Endothelial cell (in vitro differentiated cells): ENCODE measurements around the gene CLPTM1. TPM values are rescaled to one million over a fixed set of nuclear protein-coding genes. Genes with fewer than 3 reads are reported as not detected.

ENCODE experiments used
- DNase-seq: peaks from one replicate; pipeline ENCODE4 v3.0.0; 2021; ENCODE audit warnings: low spot score
- H3K27ac Mint-ChIP-seq: one replicate; pipeline ENCODE4 v1.8.0; 2021; ENCODE audit warnings: mixed read lengths, inconsistent platforms; ENCODE audit not compliant: unreplicated experiment
- H3K27me3 Mint-ChIP-seq: one replicate; pipeline ENCODE4 v1.8.0; 2021; ENCODE audit warnings: mild to moderate bottlenecking, moderate library complexity, mixed read lengths, inconsistent platforms; ENCODE audit not compliant: unreplicated experiment
- H3K36me3 Mint-ChIP-seq: one replicate; pipeline ENCODE4 v1.8.0; 2021; ENCODE audit warnings: mild to moderate bottlenecking, low read depth, mixed read lengths, inconsistent platforms; ENCODE audit not compliant: unreplicated experiment
- H3K4me1 Mint-ChIP-seq: one replicate; pipeline ENCODE4 v1.8.0; 2021; ENCODE audit warnings: mild to moderate bottlenecking, mixed read lengths, inconsistent platforms; ENCODE audit not compliant: unreplicated experiment
- H3K4me3 Mint-ChIP-seq: one replicate; pipeline ENCODE4 v1.8.0; 2021; ENCODE audit warnings: mild to moderate bottlenecking, mixed read lengths, inconsistent platforms; ENCODE audit not compliant: unreplicated experiment
- H3K9me3 Mint-ChIP-seq: one replicate; pipeline ENCODE4 v1.8.0; 2021; ENCODE audit warnings: mixed read lengths, inconsistent platforms; ENCODE audit not compliant: unreplicated experiment
- total RNA-seq: library from RNA; stranded (reverse); fragmentation: NEBNext Ultra II Directional; extraction: Animal tissue kit (Norgen Biotek cat#: 25700); gene quantifications from one replicate; pipeline ENCODE4 v1.2.1, GENCODE V29; 2021; ENCODE audit not compliant: unreplicated experiment
- TF ChIP-seq, protein P1 (sequence below): fragments of 200-600 bp; sonication (generic); IDR thresholded peaks from one replicate; pipeline ENCODE4 v1.5.0; 2021; ENCODE audit warnings: antibody characterized with exemption; ENCODE audit not compliant: unreplicated experiment

CLPTM1 gene
- total RNA-seq, 1 donor from 2014 or later, result 144 TPM

DNA sequence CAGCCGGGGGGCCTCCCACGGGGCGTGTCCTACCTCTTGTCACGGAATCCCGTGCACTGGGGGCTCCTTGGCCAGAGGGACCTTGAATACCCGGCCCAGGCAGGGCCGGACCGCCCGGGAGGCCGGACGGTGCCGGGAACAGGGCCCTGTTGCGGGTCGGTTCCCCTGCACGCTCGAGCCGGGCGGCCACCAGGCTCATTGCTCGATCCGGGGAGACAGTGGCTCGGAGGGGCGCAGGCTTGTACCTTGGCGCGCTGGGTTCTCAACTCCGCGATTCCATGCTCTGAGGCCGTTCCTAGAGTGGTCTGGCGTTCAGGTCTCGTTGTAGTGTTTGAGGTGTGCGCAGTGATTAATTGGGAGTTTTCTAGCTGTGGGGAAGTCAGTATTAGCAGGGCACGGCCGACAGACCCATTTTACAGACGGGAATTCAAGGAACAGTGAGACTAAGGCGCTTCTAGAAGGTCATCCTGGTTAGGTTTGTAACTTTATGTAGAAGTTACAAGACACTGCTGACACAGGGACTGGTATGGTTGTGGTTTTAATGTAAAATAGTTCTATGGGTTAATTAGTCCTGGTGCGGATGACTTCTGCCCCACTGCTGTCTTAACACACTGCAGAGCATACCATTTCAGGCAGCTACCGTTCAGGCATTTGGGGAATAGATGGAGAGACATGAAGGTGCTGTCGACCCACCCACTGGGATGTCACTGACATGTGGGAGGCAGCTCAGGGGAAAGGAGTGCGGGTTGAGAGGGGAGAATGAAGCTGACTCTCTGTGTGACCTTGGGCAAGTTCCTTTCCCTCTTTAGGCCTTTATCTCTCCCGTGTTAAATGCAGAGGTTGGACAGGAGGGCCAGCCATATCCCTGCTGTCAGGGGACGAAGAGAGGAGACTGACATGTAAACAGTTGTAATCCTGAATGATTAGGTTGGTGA lies 592 bp downstream of the CLPTM1 start:
- Mint-ChIP-seq H3K36me3 (peaks cover 19% of the 10 kb centered on the region), H3K4me3 (peak overlapping the region; percentile 97)
- TF ChIP-seq, protein P1, sequence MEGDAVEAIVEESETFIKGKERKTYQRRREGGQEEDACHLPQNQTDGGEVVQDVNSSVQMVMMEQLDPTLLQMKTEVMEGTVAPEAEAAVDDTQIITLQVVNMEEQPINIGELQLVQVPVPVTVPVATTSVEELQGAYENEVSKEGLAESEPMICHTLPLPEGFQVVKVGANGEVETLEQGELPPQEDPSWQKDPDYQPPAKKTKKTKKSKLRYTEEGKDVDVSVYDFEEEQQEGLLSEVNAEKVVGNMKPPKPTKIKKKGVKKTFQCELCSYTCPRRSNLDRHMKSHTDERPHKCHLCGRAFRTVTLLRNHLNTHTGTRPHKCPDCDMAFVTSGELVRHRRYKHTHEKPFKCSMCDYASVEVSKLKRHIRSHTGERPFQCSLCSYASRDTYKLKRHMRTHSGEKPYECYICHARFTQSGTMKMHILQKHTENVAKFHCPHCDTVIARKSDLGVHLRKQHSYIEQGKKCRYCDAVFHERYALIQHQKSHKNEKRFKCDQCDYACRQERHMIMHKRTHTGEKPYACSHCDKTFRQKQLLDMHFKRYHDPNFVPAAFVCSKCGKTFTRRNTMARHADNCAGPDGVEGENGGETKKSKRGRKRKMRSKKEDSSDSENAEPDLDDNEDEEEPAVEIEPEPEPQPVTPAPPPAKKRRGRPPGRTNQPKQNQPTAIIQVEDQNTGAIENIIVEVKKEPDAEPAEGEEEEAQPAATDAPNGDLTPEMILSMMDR, result no peak

DNA sequence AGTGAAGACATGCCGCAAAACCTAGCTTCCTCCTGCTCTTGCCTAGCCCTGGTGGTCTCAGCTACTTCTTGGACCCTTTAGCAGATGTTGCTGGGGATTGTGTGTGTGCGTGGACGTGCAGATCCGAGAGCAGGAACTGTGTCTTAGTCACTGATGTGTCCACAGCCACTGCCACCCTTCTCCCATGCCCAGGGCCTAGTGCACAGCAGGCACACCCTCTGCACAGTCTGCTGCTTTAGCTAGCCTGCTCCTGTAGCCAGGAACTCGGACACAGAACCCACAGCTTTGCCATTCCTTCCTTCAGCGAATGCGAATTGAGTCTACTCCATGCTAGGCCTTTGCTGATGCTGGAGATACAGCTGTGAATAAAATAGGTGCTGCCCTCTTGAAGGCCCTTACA lies 2.3 kb downstream of the CLPTM1 start:
- Mint-ChIP-seq H3K9me3 (no peaks in the 10 kb centered on the region), H3K27me3 (peaks cover 14% of the 10 kb centered on the region), H3K4me3 (peak overlapping the region; percentile 97), H3K27ac (peak overlapping the region; percentile 74), H3K4me1 (peaks cover 40% of the 10 kb centered on the region), H3K36me3 (peaks cover 27% of the 10 kb centered on the region)
- TF ChIP-seq, protein P1, result no peak
- DNase-seq, result no peak

More for the DNA sequence above, 592 bp downstream of the CLPTM1 start:
- Mint-ChIP-seq H3K9me3 (no peaks in the 10 kb centered on the region), H3K27ac (peak overlapping the region; percentile 80), H3K4me1 (peaks cover 40% of the 10 kb centered on the region), H3K27me3 (peaks cover 14% of the 10 kb centered on the region)
- no peak for DNase-seq

DNA sequence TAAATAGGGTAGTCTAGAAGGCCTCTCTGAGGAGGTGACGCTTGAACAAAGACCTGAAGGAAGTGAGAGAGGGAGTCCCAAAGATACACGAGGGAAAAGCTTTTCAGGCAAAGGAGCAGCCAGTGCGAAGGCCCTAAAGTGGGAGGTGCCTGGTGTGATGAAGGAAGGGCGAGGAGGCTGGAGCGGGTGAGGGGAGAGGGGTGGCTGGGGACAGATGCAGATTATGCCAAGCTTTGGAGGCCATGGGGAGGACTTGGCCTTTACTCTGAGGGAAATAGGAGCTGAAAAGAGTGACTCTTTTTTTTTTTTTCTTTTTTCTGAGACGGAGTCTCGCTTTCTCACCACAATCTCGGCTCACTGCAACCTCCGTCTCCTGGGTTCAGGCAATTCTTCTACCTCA lies 2.9 kb downstream of the CLPTM1 start:
- DNase-seq, result no peak
- peak overlapping the region; percentile 34 for H3K4me3 Mint-ChIP-seq
- no peaks in the 10 kb centered on the region for H3K9me3 Mint-ChIP-seq
- TF ChIP-seq, protein P1, result no peak
- peaks cover 16% of the 10 kb centered on the region for H3K27me3 Mint-ChIP-seq
- H3K36me3 Mint-ChIP-seq, result peaks cover 27% of the 10 kb centered on the region
- peaks cover 40% of the 10 kb centered on the region for H3K4me1 Mint-ChIP-seq
- peak overlapping the region; percentile 74 for H3K27ac Mint-ChIP-seq

DNA sequence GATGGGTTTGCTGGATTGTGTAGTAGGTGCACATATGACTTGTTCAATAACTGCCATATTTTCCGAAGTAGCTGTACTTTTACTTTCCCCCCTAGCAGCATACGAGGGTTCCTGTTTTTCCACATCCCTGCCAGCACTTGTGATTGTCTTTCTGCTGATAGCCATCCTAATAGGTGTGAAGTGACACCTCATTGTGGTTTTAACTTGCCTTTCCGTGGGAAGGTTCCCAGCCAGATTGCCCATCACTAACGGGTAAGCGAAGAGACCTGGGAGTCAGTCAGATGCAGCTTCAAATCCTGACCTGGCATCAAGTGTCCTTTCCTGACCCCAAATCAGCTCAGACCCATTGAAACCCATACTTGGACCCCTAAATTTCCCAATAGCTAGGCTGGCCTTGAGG lies 4.5 kb downstream of the CLPTM1 start:
- Mint-ChIP-seq H3K27me3 (peaks cover 14% of the 10 kb centered on the region), H3K36me3 (peaks cover 28% of the 10 kb centered on the region), H3K9me3 (no peaks in the 10 kb centered on the region), H3K4me1 (peaks cover 35% of the 10 kb centered on the region), H3K4me3 (peak overlapping the region; percentile 42), H3K27ac (no peak overlapping the region)
- DNase-seq, result no peak
- TF ChIP-seq, protein P1, result no peak
